Stomach (tissue), 9 donors: ENCODE results near the gene VWA8. TPM values are rescaled to one million over a fixed set of nuclear protein-coding genes. Genes with fewer than 3 reads are reported as not detected.

Experiments
- DNase-seq, 2 donors: peaks; one replicate each; pipeline versions ENCODE4 v3.0.0 to v3.0.0-alpha.2; 2013 to 2019
- H3K27ac ChIP-seq, 5 donors: fragments of 200-600 bp in 4 of 5; sonication (generic) in 4 of 5; one replicate each; pipeline ENCODE4 v1.5.1; 2013 to 2019; ENCODE audit warnings: mild to moderate bottlenecking in 1 of 5, moderate library complexity in 1 of 5
- H3K27me3 ChIP-seq, 3 donors: fragments of 200-600 bp; sonication (generic); one replicate each; pipeline ENCODE4 v1.5.1; 2017 to 2019; ENCODE audit warnings: mixed run types in 1 of 3
- H3K36me3 ChIP-seq, 4 donors: fragments of 200-600 bp; sonication (generic); 1 replicate in 3 of 4; 2 replicates in 1 of 4; pipeline ENCODE4 v1.5.1; 2016 to 2019
- H3K4me1 ChIP-seq, 4 donors: fragments of 200-600 bp; sonication (generic); one replicate each; pipeline ENCODE4 v1.5.1; 2016 to 2019
- H3K4me3 ChIP-seq, 4 donors: fragments of 200-600 bp; sonication (generic) in 3 of 4; one replicate each; pipeline ENCODE4 v1.5.1; 2016 to 2019; ENCODE audit warnings: mild to moderate bottlenecking in 1 of 4
- H3K9me3 ChIP-seq, 4 donors: fragments of 200-600 bp; sonication (generic); one replicate each; pipeline ENCODE4 v1.5.1; 2016 to 2019
- EP300 ChIP-seq: sonication (generic); formaldehyde crosslinking; IDR thresholded peaks from one replicate; pipeline ENCODE4 v1.6.1; 2017; ENCODE audit warnings: antibody characterized with exemption
- POLR2A ChIP-seq, 4 donors: fragments of 450-650 bp; IDR thresholded peaks; one replicate each; pipeline ENCODE4 v1.6.1; 2016; ENCODE audit warnings: antibody characterized with exemption in 4 of 4, control low read depth in 2 of 4, mild to moderate bottlenecking in 1 of 4, moderate library complexity in 1 of 4
- POLR2AphosphoS5 ChIP-seq, 3 donors: sonication (generic); formaldehyde crosslinking; IDR thresholded peaks; one replicate each; pipeline ENCODE4 v1.6.1; 2016; ENCODE audit warnings: antibody characterized with exemption in 3 of 3
- WGBS, 5 donors: extraction: QIAGEN DNeasy Blood & Tissue Kit in 3 of 5; methylation state at CpG; one replicate each; pipeline versions ENCODE4 v1.1.5 to v1.1.7; 2013 to 2018; 5-methylcytosine and 5-hydroxymethylcytosine counted together
- intact Hi-C: fragments of 100-400 bp; cut with DNase I; formaldehyde crosslinking; loops from one replicate; pipeline ENCODE4 v1.15.1; 2023; ENCODE audit warnings: low total_unique reads
- polyA plus RNA-seq, 3 donors: library from polyadenylated mRNA; stranded (reverse); fragments of 200-250 nt; gene quantifications; one replicate each; pipeline ENCODE4 v1.2.3, GENCODE V29; 2013
- total RNA-seq, 5 donors: library from RNA; depleted of rRNA; stranded (reverse); fragments of >200 nt; gene quantifications; one replicate each; pipeline versions ENCODE4 v1.1.0 to v1.2.3, GENCODE V29; 2014 to 2016
- TF ChIP-seq, protein P1 (sequence below), 7 experiments: fragments of 450-650 bp in 4 of 7; fragments of 200-600 bp in 3 of 7; sonication (generic) in 3 of 7; IDR thresholded peaks; one replicate each; pipeline ENCODE4 v1.5.1; 2016 to 2019; ENCODE audit warnings: antibody characterized with exemption in 7 of 7, control low read depth in 2 of 7, mild to moderate bottlenecking in 1 of 7
- donor health status: healthy with polysubstance abuse.
- donor health status: Bipolar disorder and iron deficiency.
- donor health status: healthy.

Gene VWA8
- total and polyA plus RNA-seq, 8 donors: 3.3 to 99.2 (median 25.4) TPM

DNA sequence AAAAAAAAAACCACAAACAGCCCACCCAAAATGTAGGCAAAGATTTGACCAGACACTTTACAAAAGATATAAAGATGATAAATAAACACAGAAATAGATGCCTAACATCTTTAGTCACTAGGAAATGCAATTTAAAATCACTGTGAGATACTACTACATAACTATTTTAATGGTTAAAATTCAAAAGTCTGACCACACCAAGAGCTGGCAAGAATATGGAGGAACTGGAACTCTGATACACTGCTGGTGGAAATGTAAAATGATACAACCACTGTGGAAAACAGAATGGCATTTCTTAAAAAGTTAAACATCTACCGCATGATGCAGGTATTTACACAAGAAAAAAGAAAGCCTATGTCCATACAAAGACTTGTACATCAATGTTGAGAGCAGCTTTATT is 26.8 kb downstream of the VWA8 start:
- WGBS, 5 donors: 92 to 100% (median 98%) methylated on average over 1 of the region's 1 CpG
- Histone ChIP-seq H3K27ac (no peak overlapping the region), H3K36me3 (peaks cover 0 to 5% (median 0%) of the 10 kb centered on the region in 4 donors), H3K4me1 (peaks cover 0 to 6% (median 2%) of the 10 kb centered on the region in 4 donors), H3K27me3 (no peaks in the 10 kb centered on the region), H3K4me3 (no peak overlapping the region), H3K9me3 (no peaks in the 10 kb centered on the region)
- intact Hi-C loops: no loop called here
- TF ChIP-seq EP300: no peak
- TF ChIP-seq POLR2A (IDR thresholded peaks at IDR 0.05): no peak
- no peak for TF ChIP-seq POLR2AphosphoS5 (IDR thresholded peaks at IDR 0.05)
- TF ChIP-seq, protein P1, sequence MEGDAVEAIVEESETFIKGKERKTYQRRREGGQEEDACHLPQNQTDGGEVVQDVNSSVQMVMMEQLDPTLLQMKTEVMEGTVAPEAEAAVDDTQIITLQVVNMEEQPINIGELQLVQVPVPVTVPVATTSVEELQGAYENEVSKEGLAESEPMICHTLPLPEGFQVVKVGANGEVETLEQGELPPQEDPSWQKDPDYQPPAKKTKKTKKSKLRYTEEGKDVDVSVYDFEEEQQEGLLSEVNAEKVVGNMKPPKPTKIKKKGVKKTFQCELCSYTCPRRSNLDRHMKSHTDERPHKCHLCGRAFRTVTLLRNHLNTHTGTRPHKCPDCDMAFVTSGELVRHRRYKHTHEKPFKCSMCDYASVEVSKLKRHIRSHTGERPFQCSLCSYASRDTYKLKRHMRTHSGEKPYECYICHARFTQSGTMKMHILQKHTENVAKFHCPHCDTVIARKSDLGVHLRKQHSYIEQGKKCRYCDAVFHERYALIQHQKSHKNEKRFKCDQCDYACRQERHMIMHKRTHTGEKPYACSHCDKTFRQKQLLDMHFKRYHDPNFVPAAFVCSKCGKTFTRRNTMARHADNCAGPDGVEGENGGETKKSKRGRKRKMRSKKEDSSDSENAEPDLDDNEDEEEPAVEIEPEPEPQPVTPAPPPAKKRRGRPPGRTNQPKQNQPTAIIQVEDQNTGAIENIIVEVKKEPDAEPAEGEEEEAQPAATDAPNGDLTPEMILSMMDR (IDR thresholded peaks at IDR 0.05): no peak
- no peak for DNase-seq

GRCh38 chr13:41931337-41931736 is 29.6 kb downstream of the VWA8 start:
- no peak for TF ChIP-seq POLR2AphosphoS5 (IDR thresholded peaks at IDR 0.05)
- TF ChIP-seq, protein P1 (IDR thresholded peaks at IDR 0.05): no peak
- no peak for TF ChIP-seq EP300
- no peak for TF ChIP-seq POLR2A (IDR thresholded peaks at IDR 0.05)
- Histone ChIP-seq H3K27ac (no peak overlapping the region), H3K4me3 (no peak overlapping the region), H3K4me1 (peaks cover 0 to 12% (median 0%) of the 10 kb centered on the region in 4 donors), H3K9me3 (no peaks in the 10 kb centered on the region), H3K27me3 (no peaks in the 10 kb centered on the region), H3K36me3 (peaks cover 0 to 5% (median 0%) of the 10 kb centered on the region in 4 donors)
- DNase-seq: no peak
- intact Hi-C loops: no loop called here
- 81 to 100% (median 92%) methylated on average over 1 of the region's 1 CpG for WGBS, 5 donors

- H3K36me3 ChIP-seq: peaks cover 0 to 11% (median 1%) of the 10 kb centered on the region in 4 donors
- WGBS, 5 donors: 87 to 91% (median 89%) methylated on average over 5 of the region's 5 CpGs
- no peak overlapping the region for H3K4me3 ChIP-seq
- no peak for DNase-seq
- H3K27me3 ChIP-seq: no peaks in the 10 kb centered on the region
- peaks cover 0 to 8% (median 0%) of the 10 kb centered on the region in 4 donors for H3K9me3 ChIP-seq
- no peak for TF ChIP-seq EP300
- TF ChIP-seq POLR2AphosphoS5 (IDR thresholded peaks at IDR 0.05): no peak
- no peak for TF ChIP-seq POLR2A (IDR thresholded peaks at IDR 0.05)
- TF ChIP-seq, protein P1 (IDR thresholded peaks at IDR 0.05): no peak
- intact Hi-C loops: no loop called here
- peaks cover 0 to 12% (median 0%) of the 10 kb centered on the region in 4 donors for H3K4me1 ChIP-seq
- no peak overlapping the region for H3K27ac ChIP-seq
Measured at GRCh38 chr13:41930154-41930553, 30.8 kb downstream of the VWA8 start.

DNA sequence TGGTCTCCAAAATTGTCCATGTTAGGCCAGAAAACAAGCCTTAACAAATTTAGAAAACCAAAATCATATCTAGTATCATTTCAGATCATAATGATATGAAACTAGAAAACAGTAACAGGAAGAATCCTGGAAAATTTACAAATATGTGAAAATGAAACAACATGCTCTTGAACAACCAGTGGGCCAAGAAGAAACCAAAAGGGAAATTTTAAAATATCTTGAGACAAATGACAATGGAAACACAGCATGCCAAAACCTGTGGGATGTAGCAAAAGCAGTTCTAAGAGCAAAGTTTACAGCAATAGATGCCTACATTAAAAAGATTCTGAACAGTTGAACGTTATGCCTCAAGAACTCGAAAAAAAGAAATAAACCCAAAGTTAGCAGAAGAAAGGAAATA is 32.6 kb downstream of the VWA8 start:
- no peak overlapping the region for H3K27ac ChIP-seq
- 74 to 89% (median 81%) methylated on average over 2 of the region's 2 CpGs for WGBS, 5 donors
- H3K4me1 ChIP-seq: peaks cover 0 to 12% (median 0%) of the 10 kb centered on the region in 4 donors
- H3K36me3 ChIP-seq: peaks cover 0 to 12% (median 1%) of the 10 kb centered on the region in 4 donors
- intact Hi-C loops: no loop called here
- H3K27me3 ChIP-seq: no peaks in the 10 kb centered on the region
- peaks cover 3 to 26% (median 8%) of the 10 kb centered on the region in 4 donors for H3K9me3 ChIP-seq
- H3K4me3 ChIP-seq: no peak overlapping the region
- TF ChIP-seq EP300 (no peak), POLR2AphosphoS5 (IDR thresholded peaks at IDR 0.05) (no peak), POLR2A (IDR thresholded peaks at IDR 0.05) (no peak)
- TF ChIP-seq, protein P1 (IDR thresholded peaks at IDR 0.05): no peak
- DNase-seq: no peak
